Measurements from ENCODE around the gene METAP1D. TPM values are rescaled to one million over a fixed set of nuclear protein-coding genes. Genes with fewer than 3 reads are reported as not detected.

Gene METAP1D
- total and polyA plus RNA-seq, 2 donors from 2014 or later, result 4.0 to 6.2 TPM

GRCh38 chr2:172031536-172031935 lies 31.8 kb downstream of the METAP1D start:
- Histone ChIP-seq H3K36me3 (ENCODE audit: control insufficient read depth in 2 of 3, insufficient read depth in 3 of 3, low read length in 3 of 3) (no peaks in the 10 kb centered on the region), H3K27ac (ENCODE audit: low read depth in 2 of 2, low read length in 2 of 2) (no peak overlapping the region), H3K9ac (ENCODE audit: low read length in 3 of 3) (no peak overlapping the region), H3K27me3 (ENCODE audit: control insufficient read depth, insufficient read depth, low read length) (no peaks in the 10 kb centered on the region), H3K4me3 (ENCODE audit: low read length in 3 of 3) (no peak overlapping the region), H3K9me3 (ENCODE audit: control insufficient read depth in 2 of 3, insufficient read depth in 1 of 3, low read length in 3 of 3) (no peaks in the 10 kb centered on the region), H3K4me1 (ENCODE audit: control insufficient read depth in 2 of 3, insufficient read depth in 2 of 3, low read depth in 1 of 3, low read length in 3 of 3) (no peaks in the 10 kb centered on the region)
- no peak for DNase-seq
- FAIRE-seq, result no peak
- no peak for TF ChIP-seq CTCF (IDR thresholded peaks at IDR 0.05; ENCODE audit: borderline replicate concordance, extremely low read depth, insufficient read depth)
- intact Hi-C loops (cut with DNase I), result no loop called here

GRCh38 chr2:172038121-172038520 lies 38.4 kb downstream of the METAP1D start:
- TF ChIP-seq CTCF (IDR thresholded peaks at IDR 0.05; ENCODE audit: borderline replicate concordance, extremely low read depth, insufficient read depth), result no peak
- no peaks in the 10 kb centered on the region for H3K36me3 ChIP-seq (ENCODE audit: control insufficient read depth in 2 of 3, insufficient read depth in 3 of 3, low read length in 3 of 3)
- no peaks in the 10 kb centered on the region for H3K4me1 ChIP-seq (ENCODE audit: control insufficient read depth in 2 of 3, insufficient read depth in 2 of 3, low read depth in 1 of 3, low read length in 3 of 3)
- no peak overlapping the region for H3K4me3 ChIP-seq (ENCODE audit: low read length in 3 of 3)
- DNase-seq (no peak), FAIRE-seq (no peak)
- no peak overlapping the region for H3K9ac ChIP-seq (ENCODE audit: low read length in 3 of 3)
- no peaks in the 10 kb centered on the region for H3K27me3 ChIP-seq (ENCODE audit: control insufficient read depth, insufficient read depth, low read length)
- H3K9me3 ChIP-seq (ENCODE audit: control insufficient read depth in 2 of 3, insufficient read depth in 1 of 3, low read length in 3 of 3), result no peaks in the 10 kb centered on the region
- intact Hi-C loops (cut with DNase I), result no loop called here
- H3K27ac ChIP-seq (ENCODE audit: low read depth in 2 of 2, low read length in 2 of 2), result no peak overlapping the region

GRCh38 chr2:172038604-172039003 lies 38.9 kb downstream of the METAP1D start:
- Histone ChIP-seq H3K27ac (ENCODE audit: low read depth in 2 of 2, low read length in 2 of 2) (no peak overlapping the region), H3K9me3 (ENCODE audit: control insufficient read depth in 2 of 3, insufficient read depth in 1 of 3, low read length in 3 of 3) (no peaks in the 10 kb centered on the region), H3K4me1 (ENCODE audit: control insufficient read depth in 2 of 3, insufficient read depth in 2 of 3, low read depth in 1 of 3, low read length in 3 of 3) (no peaks in the 10 kb centered on the region), H3K9ac (ENCODE audit: low read length in 3 of 3) (no peak overlapping the region), H3K36me3 (ENCODE audit: control insufficient read depth in 2 of 3, insufficient read depth in 3 of 3, low read length in 3 of 3) (no peaks in the 10 kb centered on the region), H3K4me3 (ENCODE audit: low read length in 3 of 3) (no peak overlapping the region), H3K27me3 (ENCODE audit: control insufficient read depth, insufficient read depth, low read length) (no peaks in the 10 kb centered on the region)
- intact Hi-C loops (cut with DNase I), result no loop called here
- FAIRE-seq, result no peak
- DNase-seq, result no peak
- no peak for TF ChIP-seq CTCF (IDR thresholded peaks at IDR 0.05; ENCODE audit: borderline replicate concordance, extremely low read depth, insufficient read depth)

GRCh38 chr2:172039011-172039704 lies 39.4 kb downstream of the METAP1D start:
- no peak for DNase-seq
- Histone ChIP-seq H3K9ac (ENCODE audit: low read length in 3 of 3) (no peak overlapping the region), H3K4me3 (ENCODE audit: low read length in 3 of 3) (no peak overlapping the region), H3K27ac (ENCODE audit: low read depth in 2 of 2, low read length in 2 of 2) (no peak overlapping the region), H3K4me1 (ENCODE audit: control insufficient read depth in 2 of 3, insufficient read depth in 2 of 3, low read depth in 1 of 3, low read length in 3 of 3) (no peaks in the 10 kb centered on the region), H3K27me3 (ENCODE audit: control insufficient read depth, insufficient read depth, low read length) (no peaks in the 10 kb centered on the region), H3K9me3 (ENCODE audit: control insufficient read depth in 2 of 3, insufficient read depth in 1 of 3, low read length in 3 of 3) (no peaks in the 10 kb centered on the region), H3K36me3 (ENCODE audit: control insufficient read depth in 2 of 3, insufficient read depth in 3 of 3, low read length in 3 of 3) (no peaks in the 10 kb centered on the region)
- no peak for FAIRE-seq
- TF ChIP-seq CTCF (IDR thresholded peaks at IDR 0.05; ENCODE audit: borderline replicate concordance, extremely low read depth, insufficient read depth), result no peak
- intact Hi-C loops (cut with DNase I), result no loop called here
